Measurements from ENCODE around the gene DOK7.

The DOK7 gene

DNA sequence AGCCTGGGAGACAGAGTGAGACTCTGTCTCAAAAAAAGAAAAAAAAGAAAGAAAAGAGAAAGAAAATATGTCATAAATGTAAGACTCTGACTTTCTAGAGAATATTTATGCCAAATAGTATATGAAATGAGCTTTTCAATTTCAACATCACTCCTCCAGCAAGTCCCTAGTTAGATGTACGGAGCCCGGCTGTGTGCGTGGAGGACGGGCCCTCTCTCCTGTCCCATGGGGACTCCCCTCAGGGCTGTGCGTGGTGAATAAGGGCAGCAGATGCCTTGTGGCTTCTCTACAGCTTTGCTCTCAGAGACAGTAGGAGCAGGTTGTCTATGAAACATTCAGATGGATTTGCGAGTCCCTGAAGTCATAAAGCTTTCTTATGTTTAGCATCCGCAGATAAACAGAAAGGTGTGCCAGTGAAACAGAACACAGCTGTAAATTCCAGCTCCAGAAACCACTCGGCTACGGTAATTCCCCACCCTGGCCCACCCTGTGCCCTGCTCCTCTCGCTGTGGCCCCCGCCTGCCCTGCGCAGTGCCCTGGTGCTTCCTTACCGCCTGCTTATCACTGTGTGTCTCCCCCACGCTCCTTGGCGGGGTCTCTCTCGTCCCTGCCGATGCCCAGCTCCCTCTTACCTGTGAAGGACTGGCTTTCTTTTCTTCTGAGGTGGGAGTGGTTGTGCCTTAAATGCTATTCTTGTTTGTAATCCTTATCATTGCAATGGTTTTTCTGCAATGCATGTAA is 35.2 kb upstream of the DOK7 start:
- no peak for DNase-seq (ENCODE audit: low spot score)

- no peak for DNase-seq (ENCODE audit: low spot score)
These were observed 33.5 kb upstream of the DOK7 start for GRCh38 chr4:3429651-3430050.

DNA sequence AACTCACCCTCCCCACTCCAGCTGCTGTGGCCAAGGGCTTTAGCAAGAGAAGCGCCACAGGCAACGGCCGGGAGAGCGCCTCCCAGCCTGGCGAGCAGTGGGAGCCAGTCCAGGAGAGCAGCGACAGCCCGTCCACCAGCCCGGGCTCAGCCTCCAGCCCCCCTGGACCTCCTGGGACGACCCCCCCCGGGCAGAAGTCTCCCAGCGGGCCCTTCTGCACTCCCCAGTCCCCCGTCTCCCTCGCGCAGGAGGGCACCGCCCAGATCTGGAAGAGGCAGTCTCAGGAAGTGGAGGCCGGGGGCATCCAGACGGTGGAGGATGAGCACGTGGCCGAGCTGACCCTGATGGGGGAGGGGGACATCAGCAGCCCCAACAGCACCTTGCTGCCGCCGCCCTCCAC is 32.6 kb upstream of the DOK7 start:
- DNase-seq (ENCODE audit: low spot score) = no peak

DNA sequence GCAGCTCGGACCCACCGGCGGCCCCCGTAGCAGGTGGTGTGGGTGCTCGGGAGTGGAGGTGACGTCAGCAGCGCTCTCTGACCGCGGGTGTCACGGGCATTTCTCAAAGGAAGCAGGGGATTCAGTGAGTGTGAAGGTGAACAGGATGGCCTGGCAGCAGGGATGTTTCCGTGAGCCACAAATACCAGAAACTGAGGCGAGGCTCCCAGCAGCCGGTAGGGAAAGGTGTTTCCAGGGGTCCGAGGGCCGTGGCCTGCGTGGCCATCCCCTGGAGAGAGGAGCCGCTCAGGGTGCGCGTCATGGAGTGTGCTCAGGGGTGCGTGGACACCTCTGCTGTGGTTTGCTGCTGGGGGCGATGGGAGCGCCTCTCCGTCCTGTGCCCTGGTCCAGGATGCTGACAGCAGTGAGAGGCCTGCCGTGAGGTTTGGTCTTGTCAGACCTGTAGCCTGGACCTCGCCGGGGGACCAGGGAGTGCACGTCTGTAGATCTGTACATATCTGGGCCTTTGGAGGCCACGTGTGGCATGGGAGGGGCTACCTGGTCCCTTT is 31.6 kb upstream of the DOK7 start:
- DNase-seq (ENCODE audit: low spot score) = no peak

DNA sequence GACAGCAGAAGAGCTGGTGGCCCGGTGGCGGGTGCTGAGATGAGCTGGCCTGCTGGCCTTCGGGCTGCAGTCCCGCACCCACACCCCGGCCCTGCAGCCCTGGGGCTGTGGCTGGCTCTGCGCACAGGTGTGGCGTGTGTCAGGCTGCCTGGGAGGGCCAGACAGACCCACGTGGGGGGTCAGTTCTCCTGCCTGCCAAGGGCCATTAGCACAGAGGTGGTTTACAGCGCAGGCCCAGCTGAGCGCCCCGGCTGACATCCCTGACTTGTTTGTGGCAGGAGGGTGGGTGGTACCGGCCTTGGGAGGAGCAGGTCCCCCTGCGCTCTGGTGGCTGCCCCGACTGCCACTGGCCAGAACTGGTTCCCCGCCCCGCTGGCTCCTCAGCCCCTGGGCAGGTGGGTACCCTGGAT is 30.7 kb upstream of the DOK7 start:
- DNase-seq (ENCODE audit: low spot score) = no peak

GRCh38 chr4:3433138-3433869 is 29.8 kb upstream of the DOK7 start:
- no peak for DNase-seq (ENCODE audit: low spot score)

DNA sequence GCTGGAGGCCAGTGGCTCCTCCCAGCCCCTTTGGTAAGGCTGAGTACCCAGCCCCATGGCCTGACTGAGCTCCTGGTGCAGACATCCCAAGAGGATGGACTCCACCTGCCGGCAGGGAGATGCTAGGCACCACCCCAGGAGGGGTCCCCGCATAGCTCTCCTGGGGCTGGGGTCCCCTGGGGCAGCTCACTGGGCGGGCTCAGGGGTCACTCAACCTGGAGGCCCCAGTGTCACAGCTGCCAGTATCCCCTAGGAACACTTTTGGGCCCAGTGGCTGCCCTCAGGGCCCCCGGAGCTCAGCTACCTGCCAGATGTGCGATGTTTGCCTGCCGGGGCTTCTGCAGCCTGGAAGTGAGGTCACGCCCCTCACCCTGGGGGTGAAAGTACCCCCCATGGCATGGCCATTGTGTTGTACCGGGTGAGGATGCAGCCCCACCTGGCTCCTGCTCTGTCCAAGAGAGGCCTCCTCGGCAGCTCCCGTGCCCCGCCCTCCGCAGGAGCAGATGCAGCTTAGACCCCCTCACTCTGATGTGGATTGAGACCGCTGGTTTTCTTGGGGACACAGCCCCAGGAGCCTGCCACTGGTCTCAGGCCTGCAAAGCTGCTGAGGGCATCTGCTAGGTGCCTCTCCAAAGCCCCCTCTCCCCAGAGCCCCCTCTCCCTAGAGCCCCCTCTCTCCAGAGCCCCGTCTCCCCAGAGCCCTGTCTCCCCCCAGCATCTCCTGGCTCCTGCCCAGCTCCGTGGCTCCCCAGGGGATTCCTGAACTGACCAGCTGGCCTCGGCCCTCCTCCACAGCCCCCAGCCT is 28.0 kb upstream of the DOK7 start:
- no peak for DNase-seq (ENCODE audit: low spot score)

DNA sequence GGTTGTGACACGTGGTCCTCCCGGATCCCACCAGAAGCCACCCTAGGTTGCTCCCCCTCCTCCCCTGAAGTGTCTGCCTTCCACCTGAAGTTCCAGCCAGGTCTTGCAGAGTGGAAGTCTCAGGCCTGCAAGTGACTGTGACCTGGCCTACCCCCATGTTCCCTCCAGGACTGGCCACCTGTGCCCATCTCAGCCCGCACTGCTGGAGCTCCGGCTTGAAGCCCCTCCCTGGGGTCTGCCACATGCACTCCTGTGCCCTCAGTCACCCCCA is 27.5 kb upstream of the DOK7 start:
- no peak for DNase-seq (ENCODE audit: low spot score)

DNA sequence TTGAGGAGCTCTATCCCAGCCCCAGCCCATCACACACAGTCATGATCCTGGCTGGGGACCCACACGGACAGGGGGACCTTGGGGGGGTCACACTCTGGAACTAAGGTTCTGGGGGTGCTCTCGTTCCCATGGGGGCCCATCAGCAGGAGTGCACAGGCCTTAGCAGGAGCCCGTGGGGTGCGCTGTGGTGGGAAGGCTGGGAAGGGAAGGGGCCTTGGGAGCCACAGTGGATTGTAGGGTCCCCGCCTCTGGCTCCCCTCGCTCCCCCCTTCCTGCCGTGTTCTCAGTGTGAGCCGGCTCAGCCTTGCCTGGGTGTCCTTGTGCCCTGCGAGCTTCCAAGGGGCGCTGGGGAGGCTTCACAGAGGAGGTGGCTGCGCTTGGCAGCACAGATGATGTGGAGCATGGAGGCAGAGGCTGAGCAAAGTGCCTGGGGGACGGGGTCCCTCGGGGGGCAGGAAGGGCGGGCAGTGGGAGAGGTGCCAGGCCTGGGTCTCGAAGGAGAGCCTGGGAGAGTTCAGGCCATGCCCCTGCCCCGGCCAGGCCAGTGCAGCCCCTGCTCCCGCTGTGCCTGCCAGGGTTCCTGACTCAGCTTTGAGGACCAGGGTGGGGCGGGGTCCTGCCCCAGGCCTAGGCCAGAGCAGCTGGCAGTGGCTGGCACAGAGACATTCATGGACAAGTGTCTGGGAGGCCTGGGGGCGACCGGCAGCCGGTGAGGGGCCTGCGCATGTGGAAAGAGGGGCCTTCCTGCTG is 26.9 kb upstream of the DOK7 start:
- DNase-seq (ENCODE audit: low spot score) = no peak

- no peak for DNase-seq (ENCODE audit: low spot score)
These were observed 26.1 kb upstream of the DOK7 start for GRCh38 chr4:3436798-3437581.

DNA sequence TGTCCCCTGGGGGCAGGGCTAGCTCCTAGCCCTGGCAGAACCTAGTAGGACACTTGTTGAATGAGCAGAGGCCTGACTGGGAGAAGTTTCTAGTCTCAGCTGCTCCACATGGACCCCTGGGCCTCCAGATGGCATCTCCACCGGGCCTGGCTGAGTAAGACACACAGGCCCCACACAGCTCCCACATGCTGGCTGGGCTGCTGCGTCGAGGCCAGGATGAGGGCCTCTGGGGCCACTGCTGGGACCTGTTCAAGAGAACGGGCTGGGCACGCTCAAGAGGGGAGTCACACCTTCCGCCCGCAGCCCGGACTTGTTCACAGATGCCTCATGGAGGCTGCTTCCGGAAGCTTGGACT is 25.5 kb upstream of the DOK7 start:
- DNase-seq (ENCODE audit: low spot score) = no peak

- no peak for DNase-seq (ENCODE audit: low spot score)
These were observed 24.9 kb upstream of the DOK7 start for GRCh38 chr4:3437998-3438846.

DNA sequence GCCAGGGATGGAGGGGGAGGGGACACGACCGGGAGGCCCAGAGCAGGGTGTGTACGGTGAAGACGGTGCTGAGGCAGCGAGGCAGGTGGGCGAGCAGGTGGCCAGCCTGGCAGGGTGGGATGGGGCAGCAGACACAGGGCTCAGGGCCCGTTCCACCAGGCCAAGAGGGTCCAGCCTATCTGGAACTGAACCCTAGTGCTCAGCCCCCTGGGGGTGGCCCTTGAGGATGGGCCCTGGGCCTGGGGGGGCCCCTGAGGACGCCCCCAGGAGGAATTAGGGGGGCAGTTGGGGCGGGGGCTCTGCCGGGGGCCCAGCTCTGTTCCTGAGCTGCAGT is 24.3 kb upstream of the DOK7 start:
- no peak for DNase-seq (ENCODE audit: low spot score)

DNA sequence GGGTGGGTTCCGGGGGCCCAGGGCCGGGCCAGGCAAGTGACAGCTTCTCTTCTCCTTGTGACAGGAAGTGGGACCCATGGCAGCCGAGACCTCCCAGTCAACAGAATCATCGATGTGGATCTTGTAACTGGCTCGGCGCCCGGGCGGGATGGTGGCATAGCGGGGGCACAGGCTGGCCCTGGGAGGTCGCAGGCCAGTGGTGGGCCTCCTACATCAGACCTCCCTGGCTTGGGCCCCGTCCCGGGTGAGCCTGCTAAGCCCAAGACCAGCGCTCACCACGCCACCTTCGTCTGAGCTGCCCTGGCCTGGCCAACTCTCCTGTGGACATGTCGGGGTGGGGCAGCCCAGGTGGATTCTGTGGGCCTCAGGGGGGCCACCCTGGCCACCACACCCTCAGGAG is 23.7 kb upstream of the DOK7 start:
- DNase-seq (ENCODE audit: low spot score) = no peak

DNA sequence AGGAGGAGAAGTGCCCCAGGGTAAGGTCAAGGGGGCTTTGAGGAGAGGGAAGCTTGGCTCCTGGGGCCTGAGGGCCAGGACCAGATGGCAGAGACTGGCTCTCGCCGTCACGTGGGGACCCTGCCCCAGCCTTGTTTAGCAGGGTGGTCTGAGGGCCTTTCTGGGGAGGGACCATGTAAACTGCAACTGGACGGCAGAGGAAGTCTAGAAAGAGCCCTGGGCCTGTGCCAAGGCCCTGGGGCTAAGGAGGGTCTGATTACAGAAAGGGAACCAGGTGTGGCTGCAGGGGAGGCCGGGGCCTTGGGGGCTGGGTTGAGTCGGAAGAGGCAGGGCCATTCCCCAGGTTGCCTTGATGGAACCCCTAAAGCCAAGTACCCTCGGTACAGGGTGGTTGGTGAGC is 23.1 kb upstream of the DOK7 start:
- no peak for DNase-seq (ENCODE audit: low spot score)

GRCh38 chr4:3440979-3441500 is 22.1 kb upstream of the DOK7 start:
- no peak for DNase-seq (ENCODE audit: low spot score)

GRCh38 chr4:3441501-3442459 is 21.3 kb upstream of the DOK7 start, which contains the start of gene HGFAC:
HGFAC (plus strand) TSS chr4:3441968; CDS start chr4:3442002, 34 bp downstream.
- DNase-seq (ENCODE audit: low spot score) = no peak

DNA sequence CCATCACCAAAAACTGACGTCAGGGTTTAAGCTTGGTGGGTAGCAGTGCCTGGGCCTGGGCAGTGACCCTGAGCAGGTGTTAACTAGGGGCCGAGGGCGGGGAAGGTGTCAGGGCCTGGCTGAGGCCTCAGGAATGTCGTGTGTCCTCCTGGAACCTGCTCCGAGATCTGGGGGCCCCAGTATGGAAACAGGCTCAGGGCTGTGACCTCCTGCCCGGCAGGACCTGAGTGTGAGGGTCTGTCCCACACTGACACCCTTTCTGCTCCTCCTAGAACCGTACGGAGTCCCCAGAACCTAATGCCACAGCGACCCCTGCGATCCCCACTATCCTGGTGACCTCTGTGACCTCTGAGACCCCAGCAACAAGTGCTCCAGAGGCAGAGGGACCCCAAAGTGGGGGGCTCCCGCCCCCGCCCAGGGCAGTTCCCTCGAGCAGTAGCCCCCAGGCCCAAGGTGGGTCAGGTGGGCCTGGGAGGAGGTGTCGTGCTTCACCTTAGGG is 20.6 kb upstream of the DOK7 start:
- no peak for DNase-seq (ENCODE audit: low spot score)

All from Ammon's horn (tissue), 1 donor.